ENCODE data around the gene KCNN1. TPM values are rescaled to one million over a fixed set of nuclear protein-coding genes. Genes with fewer than 3 reads are reported as not detected.
"Not testable (repeated sequence)": the region's sequence is repeated elsewhere in the genome, so short reads cannot be mapped to it uniquely, and the experiment has no call there.

Gene KCNN1
- total RNA-seq, 1 donor from 2014 or later: not detected

DNA sequence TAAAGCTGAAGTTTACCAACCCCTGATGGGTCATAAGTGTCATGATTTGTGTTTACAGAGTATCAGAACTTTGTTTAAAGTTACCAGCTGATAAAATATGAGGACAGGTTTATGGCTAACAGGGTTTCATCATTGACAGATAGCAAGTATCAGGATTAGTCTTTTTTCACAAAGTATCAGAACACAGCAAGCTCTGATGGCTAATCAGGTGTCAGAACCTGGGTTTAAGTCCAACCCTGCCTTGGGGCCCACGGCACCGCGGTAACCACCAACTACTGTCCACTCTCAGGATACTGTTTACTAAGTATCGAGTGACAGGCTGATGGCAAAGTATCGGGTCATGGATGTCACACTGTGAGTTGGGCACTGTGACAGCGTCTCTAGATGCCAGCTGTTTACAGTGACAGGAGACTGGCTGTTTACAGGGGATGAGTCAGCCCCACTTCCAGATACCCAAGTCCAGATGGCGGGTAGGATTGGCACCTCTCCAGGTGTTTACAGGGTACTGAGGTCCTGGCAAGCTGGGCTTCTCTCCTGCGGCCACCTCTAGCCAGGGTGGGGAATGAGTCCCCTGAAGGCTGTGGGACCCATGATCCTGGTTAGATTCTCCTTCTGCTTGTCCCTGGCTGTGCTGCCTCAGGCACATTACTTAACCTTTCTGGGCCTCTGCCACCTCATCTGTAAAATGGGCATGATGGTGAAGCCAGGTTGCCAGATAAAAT is 62.9 kb downstream of the KCNN1 start:
- no peak for DNase-seq
- H3K27ac Mint-ChIP-seq: no peak overlapping the region
- H3K9me3 Mint-ChIP-seq: no peaks in the 10 kb centered on the region
- H3K4me1 Mint-ChIP-seq: peaks cover 17% of the 10 kb centered on the region
- H3K36me3 Mint-ChIP-seq (ENCODE audit: low read depth): peaks cover 2% of the 10 kb centered on the region
- intact Hi-C loops (cut with micrococcal nuclease): no loop called here
- H3K27me3 Mint-ChIP-seq: no peaks in the 10 kb centered on the region
- H3K4me3 Mint-ChIP-seq: no peak overlapping the region

DNA sequence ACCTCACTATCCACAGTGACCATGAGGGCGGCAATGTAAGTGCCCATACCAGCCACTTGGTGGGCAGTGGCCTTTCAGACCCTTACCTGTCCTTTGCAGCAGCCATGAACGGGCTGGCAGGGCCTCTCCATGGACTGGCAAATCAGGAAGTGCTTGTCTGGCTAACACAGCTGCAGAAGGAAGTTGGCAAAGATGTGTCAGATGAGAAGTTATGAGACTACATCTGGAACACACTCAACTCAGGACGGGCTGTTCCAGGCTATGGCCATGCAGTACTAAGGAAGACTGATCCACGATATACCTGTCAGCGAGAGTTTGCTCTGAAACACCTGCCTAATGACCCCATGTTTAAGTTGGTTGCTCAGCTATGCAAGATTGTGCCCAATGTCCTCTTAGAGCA is 64.5 kb downstream of the KCNN1 start:
- intact Hi-C loops (cut with micrococcal nuclease); H3K36me3 Mint-ChIP-seq (ENCODE audit: low read depth); H3K27ac Mint-ChIP-seq; H3K4me3 Mint-ChIP-seq; DNase-seq; H3K9me3 Mint-ChIP-seq; H3K27me3 Mint-ChIP-seq: not testable (repeated sequence)
- H3K4me1 Mint-ChIP-seq: peaks cover 19% of the 10 kb centered on the region

GRCh38 chr19:18032102-18032501 is 65.2 kb downstream of the KCNN1 start:
- intact Hi-C loops (cut with micrococcal nuclease); H3K27me3 Mint-ChIP-seq; H3K27ac Mint-ChIP-seq; H3K9me3 Mint-ChIP-seq; DNase-seq; H3K4me3 Mint-ChIP-seq; H3K36me3 Mint-ChIP-seq (ENCODE audit: low read depth): not testable (repeated sequence)
- peaks cover 19% of the 10 kb centered on the region for H3K4me1 Mint-ChIP-seq

DNA sequence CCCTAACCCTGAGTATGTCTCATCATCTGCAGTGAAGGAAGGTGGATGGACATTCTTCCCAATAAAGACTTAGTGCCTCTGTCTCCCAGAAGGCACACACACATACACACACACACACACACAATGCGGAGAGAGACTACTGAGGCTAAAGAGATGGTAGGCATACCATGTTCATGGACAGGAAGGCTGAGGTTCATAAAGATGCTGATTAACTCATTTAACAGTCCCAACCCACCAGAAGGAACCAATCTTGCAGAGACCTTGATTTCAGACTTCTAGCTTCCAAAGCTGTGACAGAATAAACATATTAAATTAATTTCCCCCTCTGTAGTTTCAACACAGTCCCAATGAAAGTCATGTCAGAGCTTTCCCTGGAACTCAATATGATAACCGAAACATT is 74.1 kb downstream of the KCNN1 start:
- Mint-ChIP-seq H3K36me3 (ENCODE audit: low read depth) (peaks cover 5% of the 10 kb centered on the region), H3K4me3 (no peak overlapping the region), H3K9me3 (peaks cover 4% of the 10 kb centered on the region), H3K4me1 (peaks cover 32% of the 10 kb centered on the region), H3K27ac (no peak overlapping the region), H3K27me3 (peaks cover 3% of the 10 kb centered on the region)
- intact Hi-C loops (cut with micrococcal nuclease): no loop called here
- no peak for DNase-seq

- DNase-seq: no peak
- Mint-ChIP-seq H3K4me3 (peak overlapping the region; percentile 79), H3K27ac (peak overlapping the region; percentile 13), H3K36me3 (ENCODE audit: low read depth) (peaks cover 8% of the 10 kb centered on the region), H3K9me3 (peaks cover 4% of the 10 kb centered on the region), H3K4me1 (peaks cover 37% of the 10 kb centered on the region), H3K27me3 (peaks cover 3% of the 10 kb centered on the region)
- intact Hi-C loops (cut with micrococcal nuclease): loop anchor here (2.0 kb wide), 1 partner anchor 15 kb away; no protein-coding TSS in a partner anchor
These were observed 76.8 kb downstream of the KCNN1 start for GRCh38 chr19:18043676-18044075.

DNA sequence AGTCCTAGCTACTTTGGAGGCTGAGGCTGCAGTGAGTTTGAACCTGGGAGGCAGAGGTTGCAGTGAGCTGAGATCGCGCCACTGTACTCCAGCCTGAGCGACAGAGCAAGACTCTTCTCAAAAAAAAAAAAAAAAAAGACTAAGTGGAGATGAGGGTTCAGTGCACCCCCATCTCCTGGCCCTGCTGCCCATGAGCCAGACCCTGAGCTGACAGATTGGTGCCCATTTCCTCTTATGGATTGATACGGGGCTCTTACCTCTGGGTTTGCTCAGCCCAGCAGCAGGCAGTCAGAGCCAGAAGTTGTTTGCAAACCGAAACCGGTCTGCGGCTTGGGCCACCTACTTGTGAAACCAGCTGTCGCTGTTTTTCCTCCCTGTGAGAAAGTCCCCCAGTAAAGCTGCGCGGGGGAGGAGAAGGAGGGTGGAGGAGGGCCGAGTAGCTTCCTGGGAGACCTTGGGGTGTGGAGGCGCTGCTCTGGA is 78.0 kb downstream of the KCNN1 start:
- H3K27me3 Mint-ChIP-seq: peaks cover 3% of the 10 kb centered on the region
- peaks cover 38% of the 10 kb centered on the region for H3K4me1 Mint-ChIP-seq
- peaks cover 4% of the 10 kb centered on the region for H3K9me3 Mint-ChIP-seq
- H3K36me3 Mint-ChIP-seq (ENCODE audit: low read depth): peaks cover 8% of the 10 kb centered on the region
- peak overlapping the region; percentile 79 for H3K4me3 Mint-ChIP-seq
- peak; percentile 96 for DNase-seq
- peak overlapping the region; percentile 93 for H3K27ac Mint-ChIP-seq
- intact Hi-C loops (cut with micrococcal nuclease): loop anchor here (1.0 to 5.0 kb wide), 4 partner anchors 14 to 47 kb away; partner anchors contain the start of gene ARRDC2

DNA sequence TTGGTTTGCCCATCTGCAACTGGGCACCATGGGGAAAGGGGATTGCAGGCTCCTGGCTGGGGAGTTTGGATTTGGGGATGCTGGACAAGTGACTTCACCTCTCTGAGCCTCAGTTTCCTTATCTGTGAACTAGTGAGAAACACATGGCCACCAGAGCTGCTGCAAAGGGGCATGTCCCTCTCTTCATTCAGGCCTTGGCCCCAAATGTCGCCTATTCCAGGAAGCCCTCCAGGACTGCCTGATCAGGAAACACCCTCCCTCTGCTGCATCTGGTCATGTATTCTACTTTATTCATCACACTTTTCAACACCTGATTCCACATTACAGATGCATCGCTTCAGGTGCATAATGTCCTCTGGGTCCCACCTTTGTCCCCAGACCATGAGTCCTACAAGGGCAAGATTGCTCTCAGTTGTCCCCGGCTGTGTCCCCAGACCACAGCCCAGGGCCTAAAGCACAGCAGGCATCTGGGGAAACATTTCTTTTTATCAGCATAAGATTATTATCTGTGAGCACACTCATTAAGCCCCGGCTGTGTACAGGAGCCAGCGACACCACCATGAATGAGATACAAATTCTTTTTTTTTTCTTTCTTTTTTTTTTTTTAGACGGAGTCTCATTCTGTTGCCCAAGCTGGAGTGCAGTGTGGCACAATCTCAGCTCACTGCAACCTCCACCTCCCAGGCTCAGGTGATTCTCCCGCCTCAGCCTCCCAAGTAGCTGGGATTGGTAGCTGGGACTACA is 78.6 kb downstream of the KCNN1 start:
- Mint-ChIP-seq H3K4me1 (peaks cover 44% of the 10 kb centered on the region), H3K36me3 (ENCODE audit: low read depth) (peaks cover 8% of the 10 kb centered on the region), H3K27ac (peak overlapping the region; percentile 93), H3K4me3 (peak overlapping the region; percentile 79), H3K27me3 (peaks cover 3% of the 10 kb centered on the region), H3K9me3 (peaks cover 4% of the 10 kb centered on the region)
- DNase-seq: no peak
- intact Hi-C loops (cut with micrococcal nuclease): loop anchor here (1.0 to 5.0 kb wide), 4 partner anchors 13 to 47 kb away; partner anchors contain the start of gene ARRDC2

- H3K36me3 Mint-ChIP-seq (ENCODE audit: low read depth): peaks cover 6% of the 10 kb centered on the region
- H3K4me1 Mint-ChIP-seq: peaks cover 48% of the 10 kb centered on the region
- intact Hi-C loops (cut with micrococcal nuclease): loop anchor here (5.0 kb wide), 1 partner anchor 46 kb away; no protein-coding TSS in a partner anchor
- peak overlapping the region; percentile 15 for H3K4me3 Mint-ChIP-seq
- H3K9me3 Mint-ChIP-seq: no peaks in the 10 kb centered on the region
- H3K27me3 Mint-ChIP-seq: peaks cover 3% of the 10 kb centered on the region
- DNase-seq: no peak
- peak overlapping the region; percentile 93 for H3K27ac Mint-ChIP-seq
These were observed 79.3 kb downstream of the KCNN1 start for GRCh38 chr19:18046059-18046718.

DNA sequence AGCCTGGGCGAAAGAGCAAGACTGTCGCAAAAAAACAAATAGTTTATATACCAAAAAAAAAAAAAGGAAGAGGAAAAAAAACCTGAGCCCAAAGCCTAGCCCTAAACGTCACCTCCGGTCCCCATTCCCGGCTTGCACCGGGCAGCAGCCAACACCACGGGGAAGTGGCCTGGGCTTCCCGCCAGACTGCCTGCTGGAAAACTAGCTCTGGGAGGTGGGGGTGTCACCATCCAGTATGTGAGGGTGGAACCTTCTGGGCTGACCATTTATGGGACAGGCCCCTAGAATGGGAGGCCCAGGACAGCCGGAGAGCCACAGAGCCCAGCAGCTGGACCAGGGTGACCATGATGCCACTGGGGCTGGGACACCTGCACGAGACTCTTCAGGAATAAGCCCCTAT is 82.5 kb downstream of the KCNN1 start:
- Mint-ChIP-seq H3K4me1 (peaks cover 40% of the 10 kb centered on the region), H3K27ac (no peak overlapping the region), H3K27me3 (no peaks in the 10 kb centered on the region), H3K4me3 (no peak overlapping the region), H3K9me3 (no peaks in the 10 kb centered on the region), H3K36me3 (ENCODE audit: low read depth) (peaks cover 5% of the 10 kb centered on the region)
- DNase-seq: no peak
- intact Hi-C loops (cut with micrococcal nuclease): loop anchor here (5.0 kb wide), 1 partner anchor 43 kb away; no protein-coding TSS in a partner anchor

Other genes with a start within 250 kb of the KCNN1 start
- 69.0 and 70.3 TPM in 2 replicates for gene MAP1S, start 247.6 kb upstream of the KCNN1 start, total RNA-seq
- gene FCHO1, start 215.6 kb upstream of the KCNN1 start, total RNA-seq: 91.9 and 96.2 TPM in 2 replicates
- gene B3GNT3, start 172.0 kb upstream of the KCNN1 start, total RNA-seq: not detected in 2 replicates
- 5.9 and 8.7 TPM in 2 replicates for gene INSL3, start 145.6 kb upstream of the KCNN1 start, total RNA-seq
- 226 and 239 TPM in 2 replicates for gene JAK3, start 119.1 kb upstream of the KCNN1 start, total RNA-seq
- gene RPL18A, start 107.2 kb upstream of the KCNN1 start, total RNA-seq: 2,698 and 2,718 TPM in 2 replicates
- gene SLC5A5, start 95.2 kb upstream of the KCNN1 start, total RNA-seq: 1.1 and 1.5 TPM in 2 replicates
- 126 and 136 TPM in 2 replicates for gene CCDC124, start 34.1 kb upstream of the KCNN1 start, total RNA-seq
- gene ARRDC2, start 41.1 kb downstream of the KCNN1 start, total RNA-seq: 41.3 and 41.7 TPM in 2 replicates
- gene IL12RB1, start 119.8 kb downstream of the KCNN1 start, total RNA-seq: 37.0 and 38.8 TPM in 2 replicates
- 16.2 and 17.2 TPM in 2 replicates for gene MAST3, start 130.7 kb downstream of the KCNN1 start, total RNA-seq
- 19.6 and 20.7 TPM in 2 replicates for gene PIK3R2, start 186.1 kb downstream of the KCNN1 start, total RNA-seq
- 49.4 and 52.7 TPM in 2 replicates for gene IFI30, start 206.7 kb downstream of the KCNN1 start, total RNA-seq
- 18.4 and 20.9 TPM in 2 replicates for gene MPV17L2, start 226.1 kb downstream of the KCNN1 start, total RNA-seq
- 9.6 and 10.3 TPM in 2 replicates for gene RAB3A, start 236.9 kb downstream of the KCNN1 start, total RNA-seq

Measured in activated CD4-positive, alpha-beta T cell treated with anti-CD3 and anti-CD28 coated beads, Interleukin-2, amount 10 ng/mL, durations not matched to agents 24 days and 14 days (primary cell).